Sciatic nerve (tissue), 2 donors: ENCODE data around the gene PBX3. TPM values are rescaled to one million over a fixed set of nuclear protein-coding genes. Genes with fewer than 3 reads are reported as not detected.

Experiments
- ATAC-seq: fragments of 200-7000 bp; cut with Tn5 transposase; one replicate; pipeline ENCODE4 v1.9.1; 2020; ENCODE audit warnings: mild to moderate bottlenecking, moderate library complexity
- DNase-seq: peaks from one replicate; pipeline ENCODE4 v3.0.0-alpha.2; 2020; ENCODE audit warnings: low spot score
- intact Hi-C: fragments of 100-400 bp; cut with DNase I; formaldehyde crosslinking; loops from one replicate; pipeline ENCODE4 v1.14.2; 2022
- total RNA-seq: library from RNA; stranded (reverse); fragmentation: NEBNext Ultra II Directional; extraction: Animal tissue kit (Norgen Biotek cat#: 25700); gene quantifications from one replicate; pipeline ENCODE4 v1.2.1, GENCODE V29; 2021
- donor health status: DM: no; HTN: no; CAD: no.
- donor health status: DM: no; HTN: no; CAD: no.

PBX3 gene
- total RNA-seq, 1 donor from 2014 or later: 39.1 TPM

DNA sequence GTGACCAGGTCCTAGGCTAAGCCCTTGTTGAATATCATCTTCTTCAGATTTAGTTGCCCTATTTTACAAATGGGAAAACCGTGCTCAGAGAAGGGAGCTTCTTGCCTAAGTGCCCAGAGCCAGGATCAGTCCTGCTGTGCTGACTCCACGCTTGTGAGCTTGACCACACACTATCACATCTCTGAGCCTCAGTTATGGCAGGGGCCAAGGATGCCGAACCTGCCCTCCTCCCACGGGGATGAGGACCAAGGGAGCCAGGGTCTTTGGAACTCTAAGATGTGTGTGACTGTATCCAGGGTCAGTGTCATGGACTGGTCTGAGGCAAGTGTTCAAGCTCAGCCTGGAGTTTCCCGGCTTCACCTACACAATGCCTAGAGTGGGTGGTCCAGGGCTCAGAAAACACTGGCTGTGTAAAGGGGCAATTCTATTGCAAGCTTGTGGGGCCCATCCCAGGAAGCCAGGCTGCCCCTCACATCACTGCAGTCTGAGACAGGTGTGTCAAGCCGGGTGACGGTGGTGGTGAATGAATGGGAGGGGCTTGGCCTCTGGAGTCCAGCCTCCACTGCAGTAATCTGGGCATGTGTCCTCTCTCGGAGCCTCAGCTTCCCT, 235.7 kb downstream of the PBX3 start:
- ATAC-seq (no peak), DNase-seq (no peak)
- intact Hi-C loops: no loop called here

DNA sequence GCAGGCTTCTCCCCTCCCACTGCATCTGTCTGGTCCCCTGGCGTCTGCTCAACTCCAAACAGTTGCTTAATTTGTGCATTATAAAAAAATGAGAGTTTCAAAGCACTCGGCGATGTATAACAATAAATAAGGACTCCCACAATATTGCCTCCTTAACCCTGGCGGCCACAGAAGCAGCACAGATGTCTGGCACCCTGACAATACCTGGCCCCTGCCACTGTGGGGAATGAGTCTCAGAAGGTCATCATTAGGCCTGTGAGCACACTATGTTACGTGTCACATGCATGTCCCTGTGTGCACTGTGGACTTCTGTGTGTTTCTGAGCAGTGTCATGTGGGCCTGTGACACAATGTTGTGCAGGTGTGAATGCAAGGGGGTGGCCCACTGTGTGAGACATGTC, 236.5 kb downstream of the PBX3 start:
- DNase-seq (no peak), ATAC-seq (no peak)
- intact Hi-C loops: no loop called here

DNA sequence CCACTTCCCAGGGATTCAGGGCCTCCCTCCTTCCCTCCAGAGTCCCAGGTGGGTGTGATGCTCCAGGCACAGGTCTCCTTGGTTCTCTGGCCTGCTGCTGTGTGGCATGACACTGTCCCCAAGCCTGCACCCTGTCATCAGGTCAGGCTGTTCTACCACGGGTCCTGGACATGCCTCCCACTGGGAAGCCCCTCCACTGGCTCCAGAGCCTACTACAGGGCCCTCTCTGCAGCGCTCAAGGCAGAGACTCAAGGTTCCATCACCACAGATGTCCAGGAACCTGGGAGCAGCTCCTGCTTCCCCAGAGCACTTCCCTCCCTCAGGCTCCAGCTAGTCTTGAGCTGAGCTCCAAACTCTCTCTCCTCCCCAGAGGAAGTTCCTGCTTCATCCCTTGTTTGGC, 237.3 kb downstream of the PBX3 start:
- DNase-seq: no peak
- no peak for ATAC-seq
- intact Hi-C loops: no loop called here

DNA sequence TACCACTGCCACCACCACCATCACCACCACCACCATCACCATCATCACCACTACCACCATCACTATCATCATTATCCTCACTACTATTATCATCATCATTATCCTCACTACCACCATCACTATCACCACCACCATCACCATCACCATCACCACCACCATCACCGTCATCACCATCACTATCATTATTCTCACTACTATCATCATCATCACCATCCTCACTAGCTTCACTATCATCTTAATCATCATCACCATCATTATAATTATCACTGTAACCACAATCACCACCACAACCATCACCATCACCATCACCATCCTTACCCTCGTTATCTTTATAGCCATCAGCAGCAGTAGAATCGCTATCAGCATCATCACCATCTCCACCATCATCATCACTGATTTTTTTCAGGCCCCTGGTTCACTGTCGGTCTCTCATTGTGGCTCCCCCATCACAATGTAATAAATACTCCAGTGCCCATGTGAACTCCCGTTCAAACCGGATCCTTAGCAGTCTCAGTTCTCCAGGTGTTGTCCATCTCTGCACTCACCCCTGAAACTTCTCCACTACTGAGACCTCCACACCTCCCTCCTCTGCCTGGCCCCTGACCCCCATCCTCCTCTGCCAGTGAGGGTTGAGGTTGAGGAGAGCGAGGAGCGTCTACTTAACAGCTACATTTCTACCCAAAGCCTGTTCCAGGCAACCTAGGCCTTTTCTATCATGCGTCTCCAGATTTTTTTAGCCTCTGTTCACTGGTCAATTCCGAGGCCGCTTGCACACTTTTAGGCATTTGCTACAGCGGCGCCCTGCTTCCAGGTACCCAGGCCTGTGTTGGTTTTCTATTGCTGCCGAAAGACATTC, 238.2 kb downstream of the PBX3 start:
- ATAC-seq (no peak), DNase-seq (no peak)
- intact Hi-C loops: no loop called here

DNA sequence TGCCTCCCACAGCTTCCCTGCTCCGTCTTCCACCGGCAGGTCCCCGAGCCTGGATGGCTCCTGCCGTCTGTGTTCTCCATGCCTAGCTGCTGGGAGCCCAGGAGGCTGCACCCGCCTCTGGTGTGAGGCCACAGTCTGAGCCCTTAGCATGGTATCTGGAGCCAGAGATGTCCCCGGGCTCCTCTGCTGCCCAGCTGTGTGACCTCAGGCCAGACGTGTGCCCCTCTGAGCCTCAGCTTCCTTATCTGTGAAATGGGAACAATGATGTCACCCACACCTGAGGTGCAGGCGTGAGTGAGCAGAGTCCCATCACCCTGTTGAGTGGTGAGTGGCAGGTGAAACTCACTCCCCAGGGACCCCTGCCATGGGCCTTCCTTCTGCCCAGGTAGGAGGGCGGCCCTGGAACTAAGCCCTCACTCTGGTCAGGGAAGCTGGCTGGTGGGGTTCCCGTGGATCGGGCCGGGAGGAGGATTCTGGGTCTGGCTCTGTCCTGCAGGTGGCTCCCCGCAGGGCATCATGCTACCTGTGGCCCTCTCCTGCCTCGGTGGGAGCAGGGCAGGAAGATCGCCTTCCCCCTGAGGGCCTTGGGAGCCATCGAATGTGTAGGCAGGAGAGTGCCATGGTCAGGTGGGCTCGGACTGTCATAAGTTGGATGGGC, 239.0 kb downstream of the PBX3 start:
- ATAC-seq (no peak), DNase-seq (peak; percentile 34)
- intact Hi-C loops: no loop called here

DNA sequence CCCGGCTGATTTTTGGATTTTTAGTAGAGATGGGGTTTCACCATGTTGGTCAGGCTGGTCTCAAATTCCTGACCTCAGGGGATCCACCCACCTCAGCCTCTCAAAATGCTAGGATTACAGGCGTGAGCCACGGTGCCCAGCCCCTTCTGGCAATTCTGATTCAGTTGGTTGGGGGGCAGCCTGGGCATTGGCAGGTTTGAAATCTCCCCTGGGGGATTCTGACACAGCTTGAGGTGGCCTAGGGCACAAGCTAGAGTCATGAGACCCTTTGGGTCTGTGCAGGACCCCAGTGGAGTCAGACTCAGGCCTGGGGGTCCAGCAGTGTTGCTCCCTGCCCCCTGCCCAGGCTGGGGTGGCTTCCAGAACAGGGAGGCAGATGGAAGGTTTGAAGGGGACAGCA, 239.8 kb downstream of the PBX3 start:
- intact Hi-C loops: no loop called here
- DNase-seq: no peak
- no peak for ATAC-seq

DNA sequence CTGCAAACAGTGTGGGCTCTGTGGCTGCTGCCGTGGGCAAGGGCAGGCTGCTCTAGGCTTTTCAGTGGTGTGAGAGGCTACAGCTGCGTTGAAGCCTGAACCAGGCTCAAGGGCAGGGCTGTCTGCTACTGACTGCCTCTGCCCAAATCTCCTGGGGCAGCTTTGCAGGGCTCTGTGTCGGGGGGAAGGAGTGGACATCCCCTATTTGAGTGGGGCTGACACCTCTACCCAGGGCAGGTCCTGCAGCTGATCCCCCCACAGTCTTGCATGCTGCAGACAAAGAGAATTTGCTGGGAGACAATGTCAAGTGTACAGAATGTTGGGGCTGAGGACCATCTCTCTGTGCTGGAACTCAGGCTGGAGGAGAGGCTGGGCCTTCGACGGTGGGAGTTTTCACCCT, 240.2 kb downstream of the PBX3 start:
- intact Hi-C loops: no loop called here
- ATAC-seq (no peak), DNase-seq (peak; percentile 26)

DNA sequence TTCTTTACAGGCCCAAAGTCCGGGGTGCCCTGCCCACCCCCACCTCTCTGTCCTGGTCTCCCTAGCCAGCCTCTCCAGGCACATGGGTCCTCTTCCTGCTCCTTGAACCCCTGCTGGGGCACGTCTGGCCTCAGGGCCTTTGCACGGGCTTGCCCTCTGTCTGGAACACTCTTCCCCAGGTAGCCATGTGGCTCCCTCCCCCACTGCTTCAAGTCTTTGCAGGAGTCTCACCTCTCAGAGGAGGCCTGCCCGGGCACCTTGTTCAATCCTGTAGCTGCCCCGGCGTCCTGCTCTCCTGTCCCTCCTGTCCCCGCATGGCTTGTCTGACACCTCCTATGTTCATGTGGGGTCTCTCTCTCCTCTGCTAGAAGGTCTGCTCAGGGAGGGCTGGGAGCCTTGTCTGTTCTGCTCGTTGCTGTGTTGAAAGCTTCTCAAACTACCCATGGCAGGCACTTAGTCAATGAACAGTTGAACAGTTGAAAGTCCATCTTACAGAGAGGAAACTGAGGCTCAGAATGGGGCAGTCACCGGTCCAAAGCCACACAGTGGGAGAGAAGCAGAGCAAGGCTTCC, 241.4 kb downstream of the PBX3 start:
- no peak for ATAC-seq
- intact Hi-C loops: no loop called here
- peak; percentile 42 for DNase-seq

DNA sequence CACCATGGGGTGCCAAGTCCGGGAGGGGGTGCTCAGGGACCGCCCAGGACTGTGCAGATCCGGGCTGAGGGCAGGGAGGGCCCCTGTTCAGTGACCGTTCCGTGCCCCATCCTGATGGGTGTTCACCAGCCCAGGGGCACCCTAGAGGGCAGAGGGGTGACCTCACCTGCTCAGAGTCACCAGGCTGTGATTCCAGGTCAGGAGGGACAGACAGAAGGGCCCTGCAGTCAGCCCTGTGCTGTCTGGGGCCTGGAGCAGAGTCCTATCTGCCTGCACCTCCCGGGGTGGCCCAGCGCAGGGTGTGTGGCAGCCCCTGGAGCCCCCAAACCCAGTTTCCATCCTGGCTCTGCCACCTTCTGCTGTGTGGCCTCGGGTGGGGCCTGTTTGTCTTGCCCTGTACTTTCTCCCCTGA, 241.9 kb downstream of the PBX3 start:
- DNase-seq: peak; percentile 27
- intact Hi-C loops: no loop called here
- ATAC-seq: no peak

DNA sequence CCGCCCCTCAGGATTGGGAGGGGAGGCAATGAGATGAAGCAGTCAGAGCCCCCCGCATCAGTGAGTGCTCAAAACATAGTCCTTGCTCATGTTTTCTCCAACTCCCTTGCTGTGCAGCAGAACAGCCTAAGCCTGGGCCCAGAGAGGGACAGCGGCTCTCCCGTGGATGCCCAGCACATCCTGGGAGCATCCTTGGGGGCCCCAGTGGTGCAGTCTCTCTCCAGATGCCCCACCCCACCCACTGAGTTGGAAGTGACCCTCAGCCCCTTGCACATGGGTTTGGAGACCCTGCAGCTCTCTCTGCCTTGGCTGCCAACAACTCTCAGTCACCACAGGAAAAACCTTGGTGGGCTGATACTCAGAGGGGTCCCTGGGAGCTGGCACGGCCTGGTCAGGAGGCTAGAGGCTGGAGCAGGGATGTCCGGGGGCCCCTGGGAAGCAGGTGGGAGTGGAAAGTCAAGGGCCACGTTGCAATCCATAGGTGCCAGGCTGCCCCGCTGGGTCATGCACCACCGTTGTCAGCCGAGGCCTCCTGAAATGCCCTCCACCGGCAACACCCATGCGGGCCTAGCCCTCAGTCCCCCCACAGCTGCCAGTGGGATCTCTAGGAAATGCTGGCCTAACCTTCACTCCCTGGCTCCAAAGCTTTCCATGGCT, 242.5 kb downstream of the PBX3 start:
- DNase-seq: peak; percentile 37
- intact Hi-C loops: no loop called here
- no peak for ATAC-seq

DNA sequence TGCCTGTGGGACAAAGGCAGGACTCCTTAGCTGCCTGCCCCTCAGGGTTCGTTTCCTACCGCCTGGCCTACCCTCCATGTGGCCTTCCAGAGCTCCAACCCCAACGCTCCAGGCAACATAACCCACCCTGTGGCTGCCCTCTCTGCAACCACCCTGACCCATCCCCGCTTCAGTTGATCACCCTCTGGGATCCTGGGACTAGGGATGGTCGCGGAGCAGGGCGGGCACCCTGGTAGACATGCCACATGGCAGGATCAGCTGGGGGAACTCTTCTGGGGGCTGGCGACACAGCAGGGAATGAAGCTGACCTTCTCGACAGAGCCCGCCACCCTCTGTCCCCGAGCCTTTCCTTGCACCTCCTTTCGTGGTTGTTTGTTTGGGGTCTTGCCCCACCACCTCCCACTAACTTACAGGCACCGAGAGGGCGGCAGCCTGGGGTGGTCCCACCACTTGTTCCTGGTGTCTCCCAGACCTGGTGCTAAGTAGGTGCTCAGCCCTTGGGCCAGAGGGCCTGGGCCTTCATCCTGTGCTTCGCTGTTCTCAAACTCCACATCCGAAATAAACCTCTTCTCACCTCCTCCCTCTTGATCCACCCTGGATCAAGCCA, 243.1 kb downstream of the PBX3 start:
- intact Hi-C loops: no loop called here
- peak; percentile 50 for DNase-seq
- ATAC-seq: no peak

DNA sequence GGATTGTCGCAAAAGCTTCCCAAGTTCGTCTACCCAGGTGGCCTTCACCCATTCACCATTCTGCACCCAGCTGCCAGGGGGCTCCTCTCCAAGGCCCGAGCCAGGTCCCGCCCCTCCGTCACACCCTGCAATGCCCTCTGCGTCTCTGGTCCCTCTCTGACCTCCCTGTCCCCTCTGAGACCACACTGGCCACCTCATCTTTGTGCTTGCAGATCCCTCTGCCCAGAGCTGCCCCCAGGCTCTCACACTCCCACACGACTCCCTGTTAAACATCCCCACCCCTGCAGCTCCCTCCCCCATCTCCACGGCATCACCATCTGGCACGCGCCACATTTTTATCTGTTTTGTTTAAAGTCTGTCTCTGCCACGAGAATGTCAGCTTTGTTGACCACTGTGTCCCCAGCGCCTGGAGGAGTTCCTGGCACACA, 243.6 kb downstream of the PBX3 start:
- intact Hi-C loops: no loop called here
- ATAC-seq (no peak), DNase-seq (peak; percentile 43)

DNA sequence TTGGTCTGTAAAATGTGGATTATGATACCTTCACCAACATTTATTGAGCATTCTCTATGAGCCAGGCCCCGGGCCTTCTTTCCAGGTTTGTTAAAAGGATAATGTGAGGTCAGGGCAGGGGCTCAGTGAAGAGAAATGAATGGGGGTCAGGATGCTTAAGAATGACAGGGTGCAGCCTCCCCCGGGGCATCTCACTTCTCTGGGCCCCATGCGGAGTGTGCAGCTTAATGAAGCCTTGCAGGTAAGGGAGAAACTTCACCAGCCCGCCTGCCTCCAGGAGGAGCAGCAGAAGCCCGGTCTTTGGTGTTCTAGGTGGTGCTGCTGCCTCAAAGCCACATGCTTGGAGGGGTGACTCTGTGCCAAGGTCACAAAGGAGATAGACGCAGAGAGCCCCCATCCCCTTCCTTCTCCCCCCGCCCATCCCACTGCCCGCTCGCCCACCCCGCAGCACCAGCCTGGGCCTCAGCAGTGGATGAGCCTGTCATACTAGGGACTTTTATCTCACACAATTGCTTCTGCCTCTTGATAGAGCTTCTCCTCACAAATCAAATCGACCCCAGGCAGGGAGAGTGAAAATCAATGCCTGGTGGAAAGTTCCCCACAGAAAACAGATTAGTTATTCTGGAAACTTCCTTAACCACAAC, 244.8 kb downstream of the PBX3 start:
- ATAC-seq (no peak), DNase-seq (peak; percentile 27)
- intact Hi-C loops: no loop called here

DNA sequence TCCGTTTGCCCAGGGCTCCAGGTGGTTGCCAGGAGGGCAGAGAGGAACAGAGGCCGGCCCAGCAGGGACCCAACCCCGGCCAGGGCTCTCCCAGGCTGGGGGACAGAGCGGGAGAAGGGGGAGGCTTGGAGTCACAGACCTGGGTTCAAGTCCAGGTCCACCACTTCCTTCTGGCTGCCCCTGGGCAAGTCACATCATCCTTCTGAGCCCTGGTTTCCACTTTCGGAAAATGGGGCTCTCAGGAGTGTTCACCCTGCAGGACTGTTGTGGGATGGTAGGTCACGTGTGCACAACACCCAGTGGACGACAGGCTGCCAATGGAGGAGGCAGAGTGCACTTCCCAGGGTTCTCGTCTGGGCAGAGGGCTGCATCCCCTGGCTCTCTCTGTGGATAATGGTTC, 245.4 kb downstream of the PBX3 start:
- no peak for ATAC-seq
- DNase-seq: no peak
- intact Hi-C loops: no loop called here

DNA sequence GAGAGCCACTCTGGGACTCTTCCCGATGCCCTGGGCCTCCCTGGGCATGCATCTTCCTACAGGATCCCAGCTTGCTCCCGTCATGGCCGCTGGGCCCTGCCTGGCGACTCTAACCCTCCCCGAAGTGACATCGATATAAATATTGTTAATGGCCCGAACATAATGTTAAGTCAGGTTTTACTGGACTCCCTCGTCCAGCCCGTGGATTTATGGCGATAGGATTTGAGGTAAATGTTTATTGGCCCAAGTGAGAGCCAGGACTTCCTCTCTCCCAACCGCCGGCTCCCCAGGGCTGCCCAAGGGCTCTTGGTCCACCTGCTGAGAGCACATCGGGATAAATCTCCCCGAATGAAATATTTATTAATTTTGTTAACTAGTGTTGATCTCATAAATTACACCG, 246.3 kb downstream of the PBX3 start:
- intact Hi-C loops: no loop called here
- no peak for DNase-seq
- ATAC-seq: no peak

DNA sequence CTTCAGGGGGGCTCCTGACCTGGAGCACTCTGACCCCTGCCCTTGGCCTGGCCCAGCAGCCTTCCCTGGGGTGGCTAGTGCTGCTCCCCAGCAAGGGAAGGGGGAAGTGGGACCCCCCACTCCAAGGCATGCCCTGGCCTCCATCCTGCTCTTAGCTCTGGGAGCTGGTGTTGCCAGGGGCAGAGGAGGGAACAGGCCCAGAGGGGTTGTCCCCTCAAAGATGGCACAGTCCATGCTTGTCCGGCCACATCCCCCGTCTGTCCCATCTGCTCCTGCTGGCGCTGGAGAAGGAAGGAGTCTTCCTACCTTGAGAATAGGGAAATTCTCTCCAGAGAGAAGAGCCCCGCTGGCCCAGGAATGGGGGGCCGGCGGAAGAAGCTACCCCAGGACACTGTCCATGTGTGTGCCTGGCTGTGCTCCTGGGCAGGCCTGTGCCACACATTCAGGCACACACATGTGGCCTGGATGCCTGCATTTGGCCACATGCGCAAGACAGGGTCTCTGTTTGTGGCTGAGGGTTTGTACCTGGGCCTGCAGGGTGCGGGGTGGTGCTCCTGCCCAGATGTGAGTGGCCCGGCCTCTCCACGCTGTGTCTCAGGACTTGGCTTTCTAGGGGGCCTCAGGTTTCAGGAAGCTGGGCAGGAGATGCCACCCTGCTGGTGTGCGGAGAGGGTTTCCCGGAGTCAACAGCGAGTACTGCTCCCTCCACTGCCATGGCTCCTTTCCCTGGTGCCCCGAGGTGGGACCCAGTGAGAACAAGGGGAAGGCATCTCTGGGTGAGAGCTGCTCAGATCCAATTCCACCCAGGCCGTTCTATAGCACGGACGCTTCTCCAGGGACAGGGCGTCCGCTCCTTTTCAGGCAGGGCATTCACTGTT, 247.1 kb downstream of the PBX3 start:
- ATAC-seq: no peak
- intact Hi-C loops: no loop called here
- no peak for DNase-seq

DNA sequence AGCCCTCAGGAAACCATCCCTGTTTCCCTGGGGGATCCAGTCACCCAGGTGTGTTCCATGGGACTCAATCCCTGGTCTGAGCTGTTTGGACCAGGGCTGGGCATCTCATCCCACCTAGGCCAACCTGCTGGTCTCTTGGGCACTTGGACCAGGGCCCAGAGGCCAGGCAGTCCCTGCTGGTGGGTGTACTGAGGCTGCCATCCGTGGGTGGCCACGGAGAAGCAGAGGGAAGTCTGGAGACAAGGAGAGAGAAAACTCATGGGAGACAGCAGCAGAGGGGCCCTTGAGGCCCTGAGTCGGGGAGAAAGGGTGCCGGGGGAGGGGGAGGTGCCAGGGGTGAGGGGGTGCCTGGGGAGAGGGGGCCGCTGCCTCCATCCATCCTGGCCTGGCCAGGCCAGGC, 247.8 kb downstream of the PBX3 start:
- ATAC-seq (no peak), DNase-seq (no peak)
- intact Hi-C loops: no loop called here

DNA sequence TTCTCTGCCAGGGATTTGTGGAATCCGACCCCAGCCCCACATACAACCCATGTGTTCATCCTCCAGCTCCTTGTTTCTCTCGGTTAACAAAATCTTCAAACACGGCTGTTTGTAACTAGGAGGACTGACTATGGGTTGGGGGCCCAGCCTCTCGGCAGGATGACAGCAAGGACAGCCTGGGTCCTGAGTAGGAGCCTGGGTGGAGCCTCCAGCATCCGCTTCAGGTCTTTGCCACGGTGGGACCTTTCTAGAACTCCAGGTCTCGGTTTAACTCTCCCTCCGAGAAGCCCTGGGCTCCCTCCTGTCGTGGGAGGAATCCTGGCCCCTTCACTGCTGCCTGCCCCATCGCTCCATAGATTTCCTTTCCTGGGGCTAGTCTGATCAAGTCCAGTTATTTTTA, 248.5 kb downstream of the PBX3 start:
- intact Hi-C loops: no loop called here
- DNase-seq: no peak

More for the DNA sequence above, 248.5 kb downstream of the PBX3 start:
- ATAC-seq: no peak
